ENCODE results near the gene CACNA1G. TPM values are rescaled to one million over a fixed set of nuclear protein-coding genes. Genes with fewer than 3 reads are reported as not detected.

The CACNA1G gene
- total and polyA plus RNA-seq, 2 experiments from 2014 or later: 19.0 to 46.1 TPM

DNA sequence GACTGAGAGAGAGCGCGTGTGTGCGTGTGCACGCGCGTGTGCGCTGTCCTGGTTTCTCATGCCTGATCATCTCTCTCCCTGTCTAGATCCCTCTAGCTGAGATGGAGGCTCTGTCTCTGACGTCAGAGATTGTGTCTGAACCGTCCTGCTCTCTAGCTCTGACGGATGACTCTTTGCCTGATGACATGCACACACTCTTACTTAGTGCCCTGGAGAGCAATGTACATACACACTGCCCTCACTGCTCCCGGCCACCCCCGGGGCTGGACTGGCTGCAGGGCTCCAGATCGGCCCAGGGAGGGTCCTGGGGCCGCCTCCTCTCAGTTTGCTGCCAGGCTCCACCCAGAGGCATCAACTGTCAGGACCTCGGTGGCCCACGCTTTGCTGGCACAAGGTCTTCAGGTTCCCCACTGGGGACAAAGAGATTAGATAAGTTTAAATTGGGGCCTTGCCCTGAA, 61.1 kb downstream of the CACNA1G start:
- no peak overlapping the region for H3K4me3 ChIP-seq
- peak in 1 of 2 donors; percentile 33 for DNase-seq (ENCODE audit: low read depth in 1 of 2, low spot score in 1 of 2)
- no peaks in the 10 kb centered on the region for H3K9me3 ChIP-seq (ENCODE audit: low read depth)
- H3K36me3 ChIP-seq: no peaks in the 10 kb centered on the region
- H3K4me1 ChIP-seq (ENCODE audit: low read depth): peaks cover 20% of the 10 kb centered on the region
- TF ChIP-seq CTCF (IDR thresholded peaks at IDR 0.05; ENCODE audit: low read depth, low read length): no peak
- H3K27ac ChIP-seq: no peak overlapping the region
- H3K27me3 ChIP-seq: no peaks in the 10 kb centered on the region

- no peaks in the 10 kb centered on the region for H3K27me3 ChIP-seq
Observed at GRCh38 chr17:50624321-50624934, 63.9 kb downstream of the CACNA1G start.

DNA sequence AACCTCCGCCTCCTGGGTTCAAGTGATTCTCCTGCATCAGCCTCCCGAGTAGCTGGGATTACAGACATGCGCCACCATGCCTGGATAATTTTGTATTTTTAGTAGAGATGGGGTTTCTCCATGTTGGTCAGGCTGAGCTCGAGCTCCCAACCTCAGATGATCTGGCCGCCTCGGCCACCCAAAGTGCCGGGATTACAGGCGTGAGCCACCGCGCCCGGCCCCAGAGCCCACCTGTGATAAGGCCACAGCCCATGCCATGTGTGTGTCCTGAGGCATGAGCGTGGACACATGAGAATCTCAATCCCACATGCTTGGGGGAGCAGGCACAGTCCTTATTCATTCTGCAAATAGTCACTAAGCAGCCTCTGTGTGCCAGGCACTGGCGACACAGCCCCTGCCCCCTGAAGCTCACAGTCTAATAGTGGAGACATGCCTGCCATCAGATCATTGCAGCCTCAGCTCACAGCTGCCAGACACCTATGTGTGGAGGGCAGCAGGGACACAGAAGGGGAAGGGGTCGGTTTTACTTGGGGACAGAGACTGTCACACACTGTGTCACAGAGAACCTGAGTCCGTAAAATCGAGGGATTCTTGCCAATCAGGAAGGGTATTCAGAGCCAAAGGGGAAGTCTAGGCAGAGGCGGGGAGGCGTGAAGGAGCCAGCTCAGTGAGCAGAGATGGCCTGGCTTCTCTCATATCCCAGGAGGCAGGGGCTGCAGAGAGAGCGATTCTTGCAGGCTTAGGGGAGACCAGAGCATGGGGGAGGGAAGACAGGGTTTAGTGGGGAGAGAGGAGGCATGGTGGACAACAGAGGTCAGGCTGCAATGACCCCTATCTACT, 64.7 kb downstream of the CACNA1G start:
- Histone ChIP-seq H3K4me3 (no peak overlapping the region), H3K9me3 (ENCODE audit: low read depth) (no peaks in the 10 kb centered on the region), H3K4me1 (ENCODE audit: low read depth) (peaks cover 25% of the 10 kb centered on the region), H3K27ac (no peak overlapping the region), H3K36me3 (no peaks in the 10 kb centered on the region), H3K27me3 (no peaks in the 10 kb centered on the region)
- no peak for TF ChIP-seq CTCF (IDR thresholded peaks at IDR 0.05; ENCODE audit: low read depth, low read length)
- DNase-seq (ENCODE audit: low read depth in 1 of 2, low spot score in 1 of 2): no peak

More at GRCh38 chr17:50624321-50624934, 63.9 kb downstream of the CACNA1G start:
- no peak overlapping the region for H3K27ac ChIP-seq
- no peaks in the 10 kb centered on the region for H3K36me3 ChIP-seq
- no peak for TF ChIP-seq CTCF (IDR thresholded peaks at IDR 0.05; ENCODE audit: low read depth, low read length)
- H3K9me3 ChIP-seq (ENCODE audit: low read depth): no peaks in the 10 kb centered on the region
- no peak overlapping the region for H3K4me3 ChIP-seq
- no peak for DNase-seq (ENCODE audit: low read depth in 1 of 2, low spot score in 1 of 2)
- H3K4me1 ChIP-seq (ENCODE audit: low read depth): peaks cover 32% of the 10 kb centered on the region

DNA sequence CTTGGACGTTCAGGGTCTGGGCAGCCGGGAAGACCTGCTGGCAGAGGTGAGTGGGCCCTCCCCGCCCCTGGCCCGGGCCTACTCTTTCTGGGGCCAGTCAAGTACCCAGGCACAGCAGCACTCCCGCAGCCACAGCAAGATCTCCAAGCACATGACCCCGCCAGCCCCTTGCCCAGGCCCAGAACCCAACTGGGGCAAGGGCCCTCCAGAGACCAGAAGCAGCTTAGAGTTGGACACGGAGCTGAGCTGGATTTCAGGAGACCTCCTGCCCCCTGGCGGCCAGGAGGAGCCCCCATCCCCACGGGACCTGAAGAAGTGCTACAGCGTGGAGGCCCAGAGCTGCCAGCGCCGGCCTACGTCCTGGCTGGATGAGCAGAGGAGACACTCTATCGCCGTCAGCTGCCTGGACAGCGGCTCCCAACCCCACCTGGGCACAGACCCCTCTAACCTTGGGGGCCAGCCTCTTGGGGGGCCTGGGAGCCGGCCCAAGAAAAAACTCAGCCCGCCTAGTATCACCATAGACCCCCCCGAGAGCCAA, 65.6 kb downstream of the CACNA1G start:
- Histone ChIP-seq H3K4me1 (ENCODE audit: low read depth) (peaks cover 19% of the 10 kb centered on the region), H3K27me3 (no peaks in the 10 kb centered on the region), H3K4me3 (no peak overlapping the region), H3K9me3 (ENCODE audit: low read depth) (no peaks in the 10 kb centered on the region), H3K27ac (no peak overlapping the region), H3K36me3 (no peaks in the 10 kb centered on the region)
- peak; percentile 86 to 90 for DNase-seq (ENCODE audit: low read depth in 1 of 2, low spot score in 1 of 2)
- peak; percentile 86 for TF ChIP-seq CTCF (IDR thresholded peaks at IDR 0.05; ENCODE audit: low read depth, low read length)

- Histone ChIP-seq H3K36me3 (no peaks in the 10 kb centered on the region), H3K27ac (no peak overlapping the region), H3K4me3 (no peak overlapping the region), H3K4me1 (ENCODE audit: low read depth) (peaks cover 12% of the 10 kb centered on the region), H3K9me3 (ENCODE audit: low read depth) (no peaks in the 10 kb centered on the region), H3K27me3 (peaks cover 9% of the 10 kb centered on the region)
- TF ChIP-seq CTCF (IDR thresholded peaks at IDR 0.05; ENCODE audit: low read depth, low read length): no peak
- no peak for DNase-seq (ENCODE audit: low read depth in 1 of 2, low spot score in 1 of 2)
Observed at GRCh38 chr17:50627036-50627781, 66.7 kb downstream of the CACNA1G start.

All from cardiac muscle cell (in vitro differentiated cells and primary cell).